Hematopoietic multipotent progenitor cell (in vitro differentiated cells): ENCODE measurements around the gene LIMS2. TPM values are rescaled to one million over a fixed set of nuclear protein-coding genes. Genes with fewer than 3 reads are reported as not detected.

ENCODE experiments used
- DNase-seq, 3 donors: peaks; one replicate each; pipeline ENCODE4 v3.0.0-alpha.2; 2011 to 2015; ENCODE audit warnings: low read depth in 2 of 3, low spot score in 2 of 3
- total RNA-seq: library from RNA; depleted of rRNA; stranded (reverse); fragments of >200 nt; gene quantifications from one replicate; pipeline ENCODE4 v1.2.3, GENCODE V29; 2012

LIMS2 gene
- total RNA-seq, 1 donor: 0.27 TPM

- DNase-seq: peak; percentile 74 to 91 (median 89)
Measured at GRCh38 chr2:127701651-127702394, 26.5 kb upstream of the LIMS2 start.

- peak; percentile 81 to 95 (median 94) for DNase-seq
Measured at GRCh38 chr2:127701193-127701650, 25.9 kb upstream of the LIMS2 start, which contains the start of gene SFT2D3. Gene SFT2D3, plus strand, starts transcription at chr2:127701497. Its CDS starts 32 bp downstream, at chr2:127701529.

GRCh38 chr2:127700527-127701192 lies 25.3 kb upstream of the LIMS2 start:
- peak in 1 of 3 donors; percentile 7 for DNase-seq

- no peak for DNase-seq
Measured at GRCh38 chr2:127698553-127699355, 23.4 kb upstream of the LIMS2 start.

GRCh38 chr2:127697482-127698180 lies 22.3 kb upstream of the LIMS2 start:
- DNase-seq: no peak

- DNase-seq: peak in 2 of 3 donors; percentile 67 to 70
Measured at GRCh38 chr2:127695491-127696472, 20.5 kb upstream of the LIMS2 start.

GRCh38 chr2:127694986-127695385 lies 19.7 kb upstream of the LIMS2 start:
- no peak for DNase-seq

GRCh38 chr2:127690696-127691095 lies 15.4 kb upstream of the LIMS2 start:
- DNase-seq: no peak

- DNase-seq: no peak
Measured at GRCh38 chr2:127688405-127688804, 13.1 kb upstream of the LIMS2 start.

- no peak for DNase-seq
Measured at GRCh38 chr2:127685410-127686080, 10.2 kb upstream of the LIMS2 start.

- no peak for DNase-seq
Measured at GRCh38 chr2:127683757-127684156, 8.4 kb upstream of the LIMS2 start.

- DNase-seq: no peak
Measured at GRCh38 chr2:127683056-127683455, 7.7 kb upstream of the LIMS2 start.

- DNase-seq: no peak
Measured at GRCh38 chr2:127681976-127682857, 6.9 kb upstream of the LIMS2 start.

- DNase-seq: no peak
Measured at GRCh38 chr2:127681288-127681804, 6.0 kb upstream of the LIMS2 start.

- no peak for DNase-seq
Measured at GRCh38 chr2:127680706-127681287, 5.5 kb upstream of the LIMS2 start.

GRCh38 chr2:127679680-127680361 lies 4.5 kb upstream of the LIMS2 start:
- no peak for DNase-seq

- DNase-seq: no peak
Measured at GRCh38 chr2:127678991-127679390, 3.7 kb upstream of the LIMS2 start.
